Right lobe of liver (tissue), 6 donors: Measurements from ENCODE around the gene TTL. TPM values are rescaled to one million over a fixed set of nuclear protein-coding genes. Genes with fewer than 3 reads are reported as not detected.
"Not testable (repeated sequence)": the region's sequence is repeated elsewhere in the genome, so short reads cannot be mapped to it uniquely, and the experiment has no call there.

ENCODE experiments used
- ATAC-seq, 4 donors: fragments of 200-7000 bp; cut with Tn5 transposase; one replicate each; pipeline ENCODE4 v1.9.1; 2020; ENCODE audit warnings: mild to moderate bottlenecking in 4 of 4, moderate library complexity in 4 of 4
- DNase-seq, 3 donors: peaks; one replicate each; pipeline ENCODE4 v3.0.0-alpha.2; 2020
- H3K27ac ChIP-seq, 3 donors: fragments of 200-600 bp; one replicate each; pipeline ENCODE4 v1.8.0; 2022
- H3K27me3 ChIP-seq, 2 donors: fragments of 200-600 bp; one replicate each; pipeline ENCODE4 v1.8.0; 2022
- H3K36me3 ChIP-seq, 4 donors: fragments of 200-600 bp; sonication (generic) in 1 of 4; one replicate each; pipeline versions ENCODE4 v1.5.1 to v1.8.0; 2017 to 2022; ENCODE audit warnings: control low read depth in 1 of 4
- H3K4me1 ChIP-seq, 4 donors: fragments of 200-600 bp; sonication (generic) in 1 of 4; one replicate each; pipeline versions ENCODE4 v1.5.1 to v1.8.0; 2017 to 2022; ENCODE audit warnings: control low read depth in 1 of 4
- H3K4me3 ChIP-seq, 3 donors: fragments of 200-600 bp; one replicate each; pipeline ENCODE4 v1.8.0; 2022
- H3K9me3 ChIP-seq, 4 donors: fragments of 200-600 bp; sonication (generic) in 1 of 4; one replicate each; pipeline versions ENCODE4 v1.5.1 to v1.8.0; 2017 to 2022; ENCODE audit warnings: control low read depth in 1 of 4
- POLR2A ChIP-seq: fragments of 450-650 bp; IDR thresholded peaks from one replicate; pipeline ENCODE4 v1.6.1; 2017; ENCODE audit warnings: antibody characterized with exemption, mild to moderate bottlenecking
- WGBS: methylation state at CpG from one replicate; pipeline ENCODE4 v1.1.6; 2018; ENCODE audit warnings: low coverage, low lambda C conversion rate; ENCODE audit not compliant: insufficient coverage; ENCODE audit errors: missing lambda C conversion rate; 5-methylcytosine and 5-hydroxymethylcytosine counted together
- intact Hi-C, 2 donors: fragments of 100-400 bp; cut with DNase I; formaldehyde crosslinking; loops; one replicate each; pipeline versions ENCODE4 v1.11.2 to v1.14.1; 2022
- total RNA-seq, 6 experiments: library from RNA; depleted of rRNA in 2 of 6; stranded (reverse); fragments of >200 nt in 2 of 6; fragmentation: NEBNext Ultra II Directional in 3 of 6; extraction: Animal tissue kit (Norgen Biotek cat#: 25700) in 3 of 6; gene quantifications; one replicate each; pipeline versions ENCODE4 v1.1.0 to v1.2.4, GENCODE V29; 2016 to 2023
- TF ChIP-seq, protein P1 (sequence below), 4 donors: fragments of 200-600 bp in 3 of 4; fragments of 450-650 bp in 1 of 4; IDR thresholded peaks; one replicate each; pipeline versions ENCODE4 v1.5.1 to v1.8.0; 2016 to 2022; ENCODE audit warnings: antibody characterized with exemption in 4 of 4, mild to moderate bottlenecking in 2 of 4
- donor health status: DM: no; HTN: yes; CAD: no.
- donor health status: DM: no; HTN: no; CAD: no.
- donor health status: DM: no; HTN: no; CAD: no.
- donor health status: DM: no; HTN: yes; CAD: no.
- donor health status: DM: no; HTN: yes; CAD: no.

TTL gene
- total RNA-seq, 6 experiments from 2014 or later = 8.1 to 29.6 (median 15.6) TPM

- H3K36me3 ChIP-seq, H3K27me3 ChIP-seq, H3K4me1 ChIP-seq, H3K27ac ChIP-seq, intact Hi-C loops, H3K9me3 ChIP-seq, H3K4me3 ChIP-seq: not testable (repeated sequence)
- 27% methylated on average over 8 of the region's 10 CpGs for WGBS
- DNase-seq = peak in 1 of 3 donors; percentile 30
- TF ChIP-seq, protein P1, sequence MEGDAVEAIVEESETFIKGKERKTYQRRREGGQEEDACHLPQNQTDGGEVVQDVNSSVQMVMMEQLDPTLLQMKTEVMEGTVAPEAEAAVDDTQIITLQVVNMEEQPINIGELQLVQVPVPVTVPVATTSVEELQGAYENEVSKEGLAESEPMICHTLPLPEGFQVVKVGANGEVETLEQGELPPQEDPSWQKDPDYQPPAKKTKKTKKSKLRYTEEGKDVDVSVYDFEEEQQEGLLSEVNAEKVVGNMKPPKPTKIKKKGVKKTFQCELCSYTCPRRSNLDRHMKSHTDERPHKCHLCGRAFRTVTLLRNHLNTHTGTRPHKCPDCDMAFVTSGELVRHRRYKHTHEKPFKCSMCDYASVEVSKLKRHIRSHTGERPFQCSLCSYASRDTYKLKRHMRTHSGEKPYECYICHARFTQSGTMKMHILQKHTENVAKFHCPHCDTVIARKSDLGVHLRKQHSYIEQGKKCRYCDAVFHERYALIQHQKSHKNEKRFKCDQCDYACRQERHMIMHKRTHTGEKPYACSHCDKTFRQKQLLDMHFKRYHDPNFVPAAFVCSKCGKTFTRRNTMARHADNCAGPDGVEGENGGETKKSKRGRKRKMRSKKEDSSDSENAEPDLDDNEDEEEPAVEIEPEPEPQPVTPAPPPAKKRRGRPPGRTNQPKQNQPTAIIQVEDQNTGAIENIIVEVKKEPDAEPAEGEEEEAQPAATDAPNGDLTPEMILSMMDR (IDR thresholded peaks at IDR 0.05) = peak in 3 of 4 donors; percentile 38 to 49 (median 40)
- peak; percentile 89 to 92 (median 90) for ATAC-seq
Measured at GRCh38 chr2:112500850-112501484, 19.0 kb downstream of the TTL start.

DNA sequence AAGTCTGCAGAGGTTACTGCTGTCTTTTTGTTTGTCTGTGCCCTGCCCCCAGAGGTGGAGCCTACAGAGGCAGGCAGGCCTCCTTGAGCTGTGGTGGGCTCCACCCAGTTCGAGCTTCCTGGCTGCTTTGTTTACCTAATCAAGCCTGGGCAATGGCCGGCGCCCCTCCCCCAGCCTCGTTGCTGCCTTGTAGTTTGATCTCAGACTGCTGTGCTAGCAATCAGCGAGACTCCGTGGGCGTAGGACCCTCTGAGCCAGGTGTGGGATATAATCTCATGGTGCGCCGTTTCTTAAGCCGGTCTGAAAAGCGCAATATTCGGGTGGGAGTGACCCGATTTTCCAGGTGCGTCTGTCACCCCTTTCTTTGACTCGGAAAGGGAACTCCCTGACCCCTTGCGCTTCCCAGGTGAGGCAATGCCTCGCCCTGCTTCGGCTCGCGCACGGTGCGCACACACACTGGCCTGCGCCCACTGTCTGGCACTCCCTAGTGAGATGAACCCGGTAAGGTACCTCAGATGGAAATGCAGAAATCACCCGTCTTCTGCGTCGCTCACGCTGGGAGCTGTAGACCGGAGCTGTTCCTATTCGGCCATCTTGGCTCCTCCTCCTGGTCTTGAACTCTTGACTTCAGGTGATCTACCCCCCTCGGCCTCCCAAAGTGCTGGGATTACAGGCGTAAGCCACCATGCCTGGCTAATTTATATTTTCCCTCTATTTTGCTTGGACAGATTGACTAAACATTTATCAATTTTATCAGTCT is 27.5 kb downstream of the TTL start:
- ATAC-seq, H3K36me3 ChIP-seq, H3K4me3 ChIP-seq, intact Hi-C loops, DNase-seq, H3K9me3 ChIP-seq, H3K27me3 ChIP-seq, H3K4me1 ChIP-seq, H3K27ac ChIP-seq: not testable (repeated sequence)
- WGBS = 100% methylated on average over 7 of the region's 32 CpGs

GRCh38 chr2:112516801-112517200 is 34.8 kb downstream of the TTL start:
- DNase-seq (no peak), ATAC-seq (no peak)
- Histone ChIP-seq H3K4me3 (no peak overlapping the region), H3K27ac (no peak overlapping the region), H3K27me3 (no peaks in the 10 kb centered on the region), H3K9me3 (peaks cover 0 to 4% (median 0%) of the 10 kb centered on the region in 4 donors), H3K4me1 (no peaks in the 10 kb centered on the region), H3K36me3 (peaks cover 0 to 5% (median 0%) of the 10 kb centered on the region in 4 donors)
- no peak for TF ChIP-seq POLR2A
- TF ChIP-seq, protein P1 (IDR thresholded peaks at IDR 0.05) = no peak
- intact Hi-C loops = no loop called here
- WGBS = 91% methylated on average over 3 of the region's 3 CpGs

DNA sequence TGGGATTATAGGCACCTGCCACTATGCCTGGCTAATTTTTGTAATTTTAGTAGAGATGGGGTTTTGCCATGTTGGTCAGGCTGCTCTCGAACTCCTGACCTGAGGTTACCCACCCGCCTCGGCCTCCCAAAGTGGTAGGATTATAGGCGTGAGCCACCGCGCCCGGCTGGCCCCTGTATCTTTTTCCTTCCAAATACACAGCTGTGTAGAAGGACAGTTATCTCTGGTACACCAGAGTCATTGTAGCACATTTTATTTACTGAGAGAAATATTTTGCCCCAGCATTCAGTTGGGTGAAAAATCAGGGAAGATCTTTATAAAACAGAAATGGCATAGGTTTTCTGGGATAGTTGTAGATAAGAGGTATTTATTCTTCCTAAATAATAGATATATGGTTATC is 36.9 kb downstream of the TTL start:
- Histone ChIP-seq H3K36me3 (peaks cover 0 to 4% (median 0%) of the 10 kb centered on the region in 4 donors), H3K27ac (no peak overlapping the region), H3K4me3 (no peak overlapping the region), H3K4me1 (no peaks in the 10 kb centered on the region), H3K27me3 (no peaks in the 10 kb centered on the region), H3K9me3 (peaks cover 0 to 4% (median 0%) of the 10 kb centered on the region in 4 donors)
- ATAC-seq = no peak
- 90% methylated on average over 7 of the region's 7 CpGs for WGBS
- no peak for TF ChIP-seq POLR2A
- TF ChIP-seq, protein P1 (IDR thresholded peaks at IDR 0.05) = no peak
- intact Hi-C loops = no loop called here
- DNase-seq = no peak

GRCh38 chr2:112519506-112519905 is 37.5 kb downstream of the TTL start:
- peaks cover 0 to 2% (median 0%) of the 10 kb centered on the region in 4 donors for H3K9me3 ChIP-seq
- no peaks in the 10 kb centered on the region for H3K4me1 ChIP-seq
- intact Hi-C loops = no loop called here
- ATAC-seq (no peak), DNase-seq (no peak)
- H3K27me3 ChIP-seq = no peaks in the 10 kb centered on the region
- no peak overlapping the region for H3K27ac ChIP-seq
- peaks cover 0 to 3% (median 0%) of the 10 kb centered on the region in 4 donors for H3K36me3 ChIP-seq
- 83% methylated on average over 9 of the region's 9 CpGs for WGBS
- TF ChIP-seq POLR2A = no peak
- TF ChIP-seq, protein P1 (IDR thresholded peaks at IDR 0.05) = no peak
- no peak overlapping the region for H3K4me3 ChIP-seq
